Effector CD8-positive, alpha-beta T cell (primary cell): ENCODE measurements around the gene KSR2.

Experiments used
- DNase-seq: peaks from one replicate; lab custom pipeline; 2025; lab: John Stamatoyannopoulos, UW

Gene KSR2

DNA sequence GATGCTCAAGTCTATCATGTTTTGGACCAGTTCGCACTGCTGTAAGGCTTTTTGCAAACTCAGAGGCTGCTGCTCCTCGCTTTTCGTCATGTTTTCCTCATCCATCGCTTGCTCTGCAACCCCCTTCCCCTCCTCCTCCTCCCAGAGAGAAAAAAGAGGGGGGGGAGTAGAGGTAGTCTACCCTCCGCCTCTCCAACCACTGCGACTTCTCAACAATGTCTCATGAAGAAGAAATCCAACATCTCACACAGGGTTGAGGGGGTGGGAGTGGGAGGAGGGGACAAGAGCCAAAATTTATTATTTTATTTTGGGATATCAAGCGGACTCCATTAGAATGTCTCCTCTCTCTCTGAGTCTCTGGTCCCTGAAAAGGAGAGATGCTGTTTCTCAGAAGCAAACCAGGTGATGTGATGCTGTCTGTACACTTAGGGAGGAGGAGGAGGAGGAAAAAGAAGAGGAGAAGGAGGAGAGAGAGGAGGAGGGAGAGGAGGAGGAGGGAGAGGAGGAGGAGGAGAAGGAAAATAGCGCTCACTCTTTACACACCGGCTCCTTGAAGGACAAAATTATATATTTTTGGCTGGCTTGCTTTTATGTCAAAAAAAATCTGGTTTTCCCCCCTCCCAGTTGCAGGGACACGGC lies 520 bp downstream of the KSR2 start:
- no peak for DNase-seq

- no peak for DNase-seq
These were observed 1.3 kb downstream of the KSR2 start for GRCh38 chr12:117967512-117967911.

DNA sequence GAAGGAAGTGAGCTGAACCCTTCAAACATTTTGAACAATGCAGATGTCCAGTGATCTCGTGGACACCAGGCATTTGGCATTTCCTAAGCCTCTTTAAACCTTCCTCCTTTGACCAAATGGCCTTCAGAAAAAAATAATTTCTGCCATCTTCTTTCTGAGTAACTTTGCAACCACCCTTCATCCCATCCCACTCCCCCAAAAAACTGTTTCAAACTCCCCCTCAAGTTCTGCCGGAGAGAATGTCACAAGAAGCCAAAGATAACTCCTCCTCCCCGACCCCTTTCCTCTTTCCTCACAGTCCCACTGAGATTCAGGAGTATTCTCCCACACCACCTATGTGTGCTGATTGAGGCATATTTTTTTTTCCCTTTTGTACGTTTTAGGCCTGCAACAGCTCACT lies 1.7 kb downstream of the KSR2 start:
- no peak for DNase-seq

DNA sequence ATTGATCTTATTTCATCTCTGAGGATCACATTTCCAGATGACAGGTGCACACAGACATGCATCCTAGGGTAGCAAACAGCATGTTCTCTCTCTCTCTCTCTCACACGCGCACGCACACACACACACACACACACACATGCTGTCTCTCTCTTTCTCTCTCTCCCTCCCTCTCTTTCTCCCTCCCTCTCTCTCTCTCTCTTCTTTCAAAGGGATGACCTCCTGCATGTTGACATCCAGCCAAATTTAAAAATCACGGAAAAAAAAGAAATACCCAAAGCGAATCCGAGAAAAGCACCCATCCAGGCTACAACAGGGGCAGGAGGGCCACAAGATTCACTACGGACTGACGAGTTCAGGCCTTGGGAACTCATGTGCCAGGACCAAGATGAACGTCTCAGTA lies 2.3 kb downstream of the KSR2 start:
- DNase-seq, result no peak

GRCh38 chr12:117963836-117964235 lies 5.0 kb downstream of the KSR2 start:
- DNase-seq, result no peak

DNA sequence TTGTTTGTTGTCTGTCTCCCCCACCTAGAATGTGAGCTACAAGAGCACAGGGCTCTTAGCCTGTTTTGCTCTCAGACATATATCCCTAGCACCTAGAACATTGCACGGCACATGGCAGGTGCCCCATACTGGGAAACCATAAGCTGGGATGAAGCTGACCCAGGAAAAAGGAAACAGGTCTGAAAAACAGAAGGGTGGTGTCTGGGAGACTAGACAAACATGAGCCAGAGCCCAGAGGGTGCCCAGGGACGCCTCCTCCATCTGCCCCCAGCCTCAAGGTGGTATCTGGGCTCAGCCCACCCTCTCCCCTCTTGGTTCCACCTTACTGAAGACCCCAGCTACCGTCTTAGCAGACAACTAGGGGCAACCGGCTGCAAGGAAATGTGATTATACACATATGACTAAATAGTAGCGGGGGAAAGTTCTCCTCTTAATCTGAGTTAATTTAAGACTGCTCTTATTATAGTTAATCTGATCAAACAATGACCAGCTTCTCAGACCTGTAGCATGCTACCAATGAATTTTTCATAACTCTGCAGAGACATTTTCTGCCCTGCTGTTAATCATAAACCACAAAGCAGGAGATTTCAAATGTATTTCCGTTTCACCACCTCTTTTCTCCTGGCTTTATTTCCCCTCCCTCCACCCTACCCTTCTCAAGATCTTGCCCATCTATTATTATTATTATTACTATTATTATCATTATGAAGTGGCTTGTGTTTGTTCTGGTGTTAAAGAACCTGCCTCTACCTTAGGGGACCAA lies 31.9 kb downstream of the KSR2 start:
- no peak for DNase-seq

GRCh38 chr12:117933545-117933944 lies 35.2 kb downstream of the KSR2 start:
- DNase-seq, result no peak

DNA sequence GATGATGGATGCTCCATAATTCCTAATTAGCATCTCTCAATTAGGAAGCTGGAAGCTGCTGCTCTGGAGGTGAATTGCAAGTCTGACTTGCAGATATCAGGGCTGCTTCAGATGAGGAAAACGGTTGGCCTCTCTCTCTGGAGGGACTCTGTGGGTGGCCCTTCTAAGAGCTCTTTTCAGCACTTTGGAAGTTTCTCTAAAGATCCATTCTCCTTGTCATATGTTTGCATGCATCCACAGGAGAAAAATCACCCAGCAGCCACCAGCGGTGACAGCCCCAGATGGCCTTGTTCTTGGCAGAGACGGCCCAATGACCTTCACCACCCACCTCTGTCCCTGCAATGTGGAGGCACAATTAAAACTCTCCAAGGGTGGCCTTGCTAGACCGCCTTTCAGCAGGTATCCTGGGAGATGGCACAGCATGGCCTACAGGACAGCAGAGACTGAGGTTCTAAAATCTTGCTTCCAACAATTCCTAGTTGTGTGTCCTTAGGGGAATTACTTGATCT lies 42.3 kb downstream of the KSR2 start:
- no peak for DNase-seq

DNA sequence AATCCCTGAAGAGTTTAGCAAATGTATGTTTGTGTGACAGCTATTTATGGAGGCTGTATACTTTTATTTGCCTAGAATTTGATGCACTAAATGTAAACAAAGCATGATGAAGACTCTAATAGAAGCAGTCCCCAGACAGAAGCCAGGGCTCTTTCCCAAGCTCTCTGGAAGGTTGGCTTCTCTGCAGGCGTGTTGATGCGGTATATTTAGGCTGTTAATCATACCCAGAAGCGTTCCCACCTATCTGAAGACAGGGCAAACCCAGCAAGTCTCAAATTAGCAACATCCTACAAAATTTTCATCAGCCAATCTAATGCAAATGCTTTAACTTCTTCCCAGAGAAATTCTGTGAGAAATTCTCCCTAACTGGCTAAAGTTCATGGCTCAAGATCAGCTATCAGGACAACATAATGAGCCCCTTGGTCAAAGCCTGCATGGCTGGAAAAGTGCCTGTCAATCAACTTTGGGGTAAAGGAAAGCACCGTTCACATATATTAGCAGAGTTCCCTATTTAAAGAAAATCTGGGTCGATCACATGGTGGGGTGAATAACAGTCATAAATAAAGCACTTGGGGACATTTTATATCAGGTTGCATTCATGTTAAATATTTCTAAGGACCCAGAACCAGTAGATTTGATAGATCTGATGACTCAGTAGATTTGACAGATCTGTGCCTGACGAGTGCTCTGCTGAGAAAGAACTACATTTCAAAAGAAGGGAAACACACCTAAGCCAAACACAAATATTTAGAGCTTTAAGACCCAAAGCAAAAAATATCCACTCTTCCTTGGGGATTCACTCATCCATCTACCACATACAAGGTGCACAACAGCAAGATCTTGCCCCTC lies 46.6 kb downstream of the KSR2 start:
- DNase-seq, result no peak

GRCh38 chr12:117919479-117919878 lies 49.3 kb downstream of the KSR2 start:
- no peak for DNase-seq

GRCh38 chr12:117914686-117915085 lies 54.1 kb downstream of the KSR2 start:
- no peak for DNase-seq

DNA sequence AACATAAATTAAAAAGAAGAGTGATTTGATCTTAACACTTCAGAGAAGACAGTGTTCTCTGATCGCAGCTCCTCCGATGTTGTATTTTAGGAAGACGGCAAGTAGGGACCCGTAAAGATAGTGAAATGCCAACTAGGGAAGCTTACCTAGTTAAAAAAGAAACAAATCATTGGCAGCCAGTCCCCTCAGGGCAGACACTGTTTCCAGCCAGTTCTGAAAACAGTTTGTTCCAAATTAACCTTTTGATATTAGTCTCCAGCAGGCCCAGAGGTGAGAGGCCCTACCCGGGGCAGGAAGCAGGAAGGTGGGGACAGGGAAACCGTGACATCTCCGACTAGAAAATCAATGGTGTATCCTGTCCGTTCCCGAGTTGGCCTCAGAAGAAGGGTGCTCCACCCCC lies 56.0 kb downstream of the KSR2 start:
- DNase-seq, result no peak

DNA sequence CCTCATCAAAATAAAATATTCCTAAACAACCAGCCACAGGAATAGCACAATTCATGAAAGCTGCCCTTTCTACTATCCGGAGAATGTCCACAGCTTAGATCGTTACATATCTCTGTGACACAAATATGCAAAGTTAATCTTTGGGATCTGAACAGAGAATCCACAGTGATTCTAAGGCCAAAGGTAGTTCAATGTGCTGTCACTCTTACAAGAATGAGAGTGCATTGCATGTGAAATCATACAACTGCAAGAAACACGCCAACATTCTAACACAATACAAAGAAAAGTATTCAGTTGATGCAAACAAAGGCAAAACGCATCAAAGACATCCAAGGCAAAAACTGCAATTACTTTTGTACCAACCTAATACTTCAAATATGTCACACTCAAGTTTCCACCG lies 60.4 kb downstream of the KSR2 start:
- no peak for DNase-seq

GRCh38 chr12:117907108-117907689 lies 61.6 kb downstream of the KSR2 start:
- DNase-seq, result no peak

DNA sequence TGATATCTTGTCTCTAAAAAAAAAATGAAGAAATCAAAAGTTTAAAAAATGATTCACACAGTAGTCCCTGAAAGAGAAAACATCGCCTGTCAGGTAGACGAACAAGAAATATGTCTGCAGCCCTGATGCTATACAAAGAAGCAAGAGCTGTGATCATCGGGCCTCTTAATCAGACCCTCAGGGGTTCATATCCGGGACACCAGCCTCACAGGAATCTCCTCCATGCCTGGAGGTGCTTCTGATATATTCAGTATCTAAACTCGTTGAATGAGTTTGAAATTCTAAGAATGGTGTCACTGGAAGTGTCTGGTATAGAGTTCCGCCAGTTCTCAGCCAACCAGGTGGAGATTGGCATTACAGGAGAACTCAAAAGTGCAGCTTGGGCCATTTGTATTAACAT lies 64.7 kb downstream of the KSR2 start:
- DNase-seq, result no peak

DNA sequence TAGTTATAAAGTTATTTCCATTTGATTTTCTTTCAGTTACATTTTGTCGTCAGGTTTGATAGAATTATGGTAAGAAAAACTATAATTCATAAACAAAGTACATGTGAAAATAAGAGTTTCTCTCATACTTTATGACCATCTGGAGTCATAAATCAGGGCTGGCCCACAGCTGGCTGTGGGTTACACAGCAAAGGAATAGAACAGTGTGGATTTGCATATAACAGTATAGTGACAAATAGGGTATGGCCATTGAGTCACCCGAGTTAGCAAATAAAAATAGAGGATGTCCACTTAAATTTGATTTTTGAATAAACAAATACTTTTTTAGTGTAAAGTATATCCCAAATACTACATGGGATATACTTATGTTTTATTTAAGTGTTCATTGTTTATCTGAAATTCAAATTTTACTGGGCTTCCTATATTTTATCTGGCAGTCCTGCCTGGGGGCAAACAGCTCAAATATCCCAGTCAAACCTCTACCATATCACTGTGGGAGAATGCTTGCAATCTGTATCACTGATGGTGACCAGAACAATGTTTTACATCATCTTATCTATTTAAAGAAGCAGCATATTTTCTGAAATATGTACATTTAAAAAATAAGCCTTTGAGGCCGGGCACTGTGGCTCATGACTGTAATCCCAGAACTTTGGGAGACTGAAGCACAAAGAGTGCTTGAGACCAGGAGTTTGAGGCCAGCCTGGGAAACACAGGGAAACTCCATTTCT lies 65.5 kb downstream of the KSR2 start:
- DNase-seq, result no peak

- no peak for DNase-seq
These were observed 67.2 kb downstream of the KSR2 start for GRCh38 chr12:117901631-117902030.

DNA sequence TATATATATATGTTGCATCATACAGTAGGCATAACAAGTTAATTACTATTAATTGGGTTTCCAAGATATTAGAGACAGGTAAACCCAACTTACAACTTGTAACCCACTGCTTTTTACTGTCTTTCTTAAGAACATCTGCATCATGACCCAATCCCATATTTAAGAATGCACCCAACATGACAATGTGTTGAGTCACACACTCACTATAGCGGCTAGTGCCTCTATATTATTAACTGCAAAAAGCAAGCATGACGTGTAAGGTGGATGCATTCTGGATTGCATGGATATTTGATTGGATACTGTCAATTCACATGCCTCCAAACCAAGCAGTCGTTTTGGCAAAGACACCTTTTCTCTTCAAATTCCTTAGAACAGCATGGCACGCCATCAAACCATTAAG lies 68.2 kb downstream of the KSR2 start:
- DNase-seq, result no peak

GRCh38 chr12:117897372-117898161 lies 71.2 kb downstream of the KSR2 start:
- DNase-seq, result no peak

DNA sequence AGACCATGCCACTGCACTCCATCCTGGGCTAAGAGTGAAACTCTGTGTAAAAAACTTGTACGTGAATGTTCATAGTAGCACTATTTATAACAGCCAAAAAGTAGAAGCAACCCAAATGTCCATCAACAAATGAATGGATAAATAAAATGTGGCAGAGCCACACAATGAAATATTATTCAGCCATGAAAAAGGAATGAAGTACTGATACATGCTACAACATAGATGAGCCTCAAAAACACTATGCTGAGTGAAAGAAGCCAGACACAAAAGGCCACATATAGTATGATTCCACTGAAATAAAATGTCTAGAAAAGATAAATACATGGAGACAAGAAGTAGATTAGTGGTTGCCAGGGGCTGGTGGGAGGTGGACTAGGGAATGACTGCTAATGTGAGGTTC lies 72.8 kb downstream of the KSR2 start:
- no peak for DNase-seq

DNA sequence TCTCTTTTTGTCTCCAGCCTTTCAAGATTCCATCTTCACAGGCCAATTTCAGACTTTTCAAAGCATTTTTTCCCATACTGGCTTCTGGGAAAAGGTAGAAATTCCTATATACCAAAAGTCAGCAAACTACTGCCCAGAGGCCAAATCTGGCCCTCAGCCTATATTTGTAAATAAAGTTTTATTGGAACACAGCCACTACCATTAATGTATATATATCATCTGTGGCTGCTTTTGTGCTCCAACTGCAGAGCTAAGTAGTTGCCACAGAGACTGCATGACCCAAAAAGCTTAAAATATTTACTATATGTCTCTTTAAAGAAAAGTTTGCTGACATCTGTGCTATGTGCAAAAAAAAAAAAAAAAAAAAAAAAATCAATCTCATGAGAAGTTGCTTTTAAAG lies 76.3 kb downstream of the KSR2 start:
- no peak for DNase-seq
